ENCODE measurements around the gene PSTPIP1. TPM values are rescaled to one million over a fixed set of nuclear protein-coding genes. Genes with fewer than 3 reads are reported as not detected.

PSTPIP1 gene
- total and polyA plus RNA-seq, 2 of the 13 experiments (the other 11 are each of a cell fraction or from before 2014, with no cell fraction given), result 4.4 to 8.7 TPM

- Histone ChIP-seq H3K4me2 (ENCODE audit: low read depth, low read length) (no peak overlapping the region), H3K79me2 (ENCODE audit: insufficient read depth, low read length) (no peaks in the 10 kb centered on the region), H3K9ac (ENCODE audit: insufficient read depth, low read depth, low read length) (no peak overlapping the region), H3K9me3 (ENCODE audit: low read length) (no peaks in the 10 kb centered on the region), H3K4me1 (ENCODE audit: insufficient read depth, low read length) (no peaks in the 10 kb centered on the region), H4K20me1 (ENCODE audit: insufficient read depth, low read length) (no peaks in the 10 kb centered on the region), H2AFZ (ENCODE audit: low read length) (no peak overlapping the region), H3K27ac (ENCODE audit: extremely low read length, insufficient read depth, low read length) (no peak overlapping the region), H3K4me3 (replicated peaks in 1 of 3; ENCODE audit: insufficient read depth in 1 of 3, low read depth in 2 of 3, low read length in 3 of 3) (no peak overlapping the region), H3K36me3 (replicated peaks in 1 of 2; ENCODE audit: control insufficient read depth in 1 of 2, insufficient read depth in 2 of 2, low read length in 2 of 2) (no peaks in the 10 kb centered on the region), H3K27me3 (ENCODE audit: control insufficient read depth in 1 of 2, insufficient read depth in 2 of 2, low read length in 2 of 2) (peaks cover 7 to 58% of the 10 kb centered on the region in 2 experiments; a peak in 3 of 5 replicates)
- TF ChIP-seq RFXANK (CRISPR knock-in tag; IDR thresholded peaks at IDR 0.05) (no peak), ZNF605 (CRISPR knock-in tag; IDR thresholded peaks at IDR 0.05) (no peak), BRCA1 (CRISPR knock-in tag; IDR thresholded peaks at IDR 0.05) (no peak), PHB2 (IDR thresholded peaks at IDR 0.05; ENCODE audit: partially characterized antibody) (no peak), ARID2 (CRISPR knock-in tag; IDR thresholded peaks at IDR 0.05; ENCODE audit: borderline replicate concordance) (no peak), PCBP2 (optimal IDR thresholded peaks at IDR 0.05; ENCODE audit: low read depth, low read length, poor library complexity, severe bottlenecking) (no peak), ZNF280B (CRISPR knock-in tag; IDR thresholded peaks at IDR 0.05; ENCODE audit: borderline replicate concordance) (no peak), MTF1 (CRISPR knock-in tag; IDR thresholded peaks at IDR 0.05) (no peak), RFX5 (IDR thresholded peaks at IDR 0.05; ENCODE audit: low read depth, low read length) (no peak), MLLT10 (CRISPR knock-in tag; IDR thresholded peaks at IDR 0.05) (no peak), HOXA5 (CRISPR knock-in tag; IDR thresholded peaks at IDR 0.05) (no peak), TBX3 (IDR thresholded peaks at IDR 0.05; ENCODE audit: borderline replicate concordance) (no peak), NRL (CRISPR knock-in tag; IDR thresholded peaks at IDR 0.05; ENCODE audit: borderline replicate concordance) (no peak), ZNF615 (CRISPR knock-in tag; IDR thresholded peaks at IDR 0.05; ENCODE audit: borderline replicate concordance) (no peak)
- TF ChIP-seq, protein P1, sequence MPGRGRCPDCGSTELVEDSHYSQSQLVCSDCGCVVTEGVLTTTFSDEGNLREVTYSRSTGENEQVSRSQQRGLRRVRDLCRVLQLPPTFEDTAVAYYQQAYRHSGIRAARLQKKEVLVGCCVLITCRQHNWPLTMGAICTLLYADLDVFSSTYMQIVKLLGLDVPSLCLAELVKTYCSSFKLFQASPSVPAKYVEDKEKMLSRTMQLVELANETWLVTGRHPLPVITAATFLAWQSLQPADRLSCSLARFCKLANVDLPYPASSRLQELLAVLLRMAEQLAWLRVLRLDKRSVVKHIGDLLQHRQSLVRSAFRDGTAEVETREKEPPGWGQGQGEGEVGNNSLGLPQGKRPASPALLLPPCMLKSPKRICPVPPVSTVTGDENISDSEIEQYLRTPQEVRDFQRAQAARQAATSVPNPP (CRISPR knock-in tag; IDR thresholded peaks at IDR 0.05), result no peak
- no peak for ATAC-seq
- DNase-seq (ENCODE audit: low spot score), result no peak
- intact Hi-C loops (cut with micrococcal nuclease; ENCODE audit: unreplicated experiment) (no loop called here), in situ Hi-C loops (cut with HindIII; ENCODE audit: extremely low pct_ligation_motif_present, low pct_unique_long_range_greater_than_20kb) (no loop called here)
- no peak for FAIRE-seq
- BruUV-seq (replicated peaks), result no TSS peak
- ChIA-PET POLR2A (no interaction called here), CTCF (ENCODE audit: low intra/inter-chr PET ratio, low total read pairs) (no interaction called here)
- 3% methylated on average over 4 of the region's 4 CpGs for WGBS (ENCODE audit: low lambda C conversion rate)
These were observed 15.9 kb downstream of the PSTPIP1 start for GRCh38 chr15:77010857-77011256.

All from HepG2 (cell line).